ENCODE measurements around the gene HLA-DOB.

GRCh38 chr6:32835167-32835893 is 18.5 kb upstream of the HLA-DOB start:
- TF ChIP-seq CREB1 (IDR thresholded peaks at IDR 0.05; ENCODE audit: low read depth) (no peak), EGR1 (IDR thresholded peaks at IDR 0.05) (no peak), USF1 (IDR thresholded peaks at IDR 0.05) (no peak), MAX (IDR thresholded peaks at IDR 0.05) (no peak)
